RWPE2 (cell line): Measurements from ENCODE around the gene ATP6V0A1.
A peak's percentile ranks its signal among the peaks of the same experiment; 100 is the strongest.

Source experiments
- ATAC-seq: fragments of 200-7000 bp; cut with Tn5 transposase; 3 replicates; pipeline ENCODE4 v1.9.1; 2021; ENCODE audit warnings: low read depth
- DNase-seq: peaks from one replicate; pipeline ENCODE4 v3.0.0-alpha.2; 2020; ENCODE audit warnings: low spot score
- H3K27ac ChIP-seq: fragments of 450-650 bp; 2 replicates; pipeline ENCODE4 v1.5.1; 2017; ENCODE audit warnings: mild to moderate bottlenecking; ENCODE audit not compliant: poor library complexity, severe bottlenecking
- H3K27me3 ChIP-seq: fragments of 250-450 bp; sonication (Bioruptor Pico); 2 replicates; pipeline ENCODE4 v1.5.1; 2021; ENCODE audit warnings: mild to moderate bottlenecking, moderate library complexity; ENCODE audit not compliant: insufficient read depth, poor library complexity, severe bottlenecking
- H3K36me3 ChIP-seq: fragments of 250-450 bp; sonication (Bioruptor Pico); 2 replicates; pipeline ENCODE4 v1.5.1; 2020; ENCODE audit warnings: low read depth, mild to moderate bottlenecking, moderate library complexity
- H3K4me1 ChIP-seq: fragments of 250-450 bp; sonication (Bioruptor Pico); 2 replicates; pipeline ENCODE4 v1.5.1; 2021; ENCODE audit warnings: mild to moderate bottlenecking, moderate library complexity; ENCODE audit not compliant: insufficient read depth, poor library complexity, severe bottlenecking
- H3K4me3 ChIP-seq: fragments of 250-450 bp; sonication (Bioruptor Pico); 2 replicates; pipeline ENCODE4 v1.5.1; 2021; ENCODE audit warnings: mild to moderate bottlenecking, moderate library complexity; ENCODE audit not compliant: severe bottlenecking
- H3K9me3 ChIP-seq: fragments of 250-450 bp; sonication (Bioruptor Pico); 2 replicates; pipeline ENCODE4 v1.5.1; 2021; ENCODE audit warnings: mild to moderate bottlenecking, moderate library complexity; ENCODE audit not compliant: severe bottlenecking
- TF ChIP-seq, protein P1 (sequence below): fragments of 450-650 bp; IDR thresholded peaks from one replicate; pipeline ENCODE4 v1.5.1; 2017; ENCODE audit warnings: mild to moderate bottlenecking, moderate library complexity; ENCODE audit not compliant: poor library complexity, severe bottlenecking

ATP6V0A1 gene

GRCh38 chr17:42459801-42460281, 1.2 kb downstream of the ATP6V0A1 start:
- H3K27me3 ChIP-seq: no peaks in the 10 kb centered on the region
- TF ChIP-seq, protein P1, sequence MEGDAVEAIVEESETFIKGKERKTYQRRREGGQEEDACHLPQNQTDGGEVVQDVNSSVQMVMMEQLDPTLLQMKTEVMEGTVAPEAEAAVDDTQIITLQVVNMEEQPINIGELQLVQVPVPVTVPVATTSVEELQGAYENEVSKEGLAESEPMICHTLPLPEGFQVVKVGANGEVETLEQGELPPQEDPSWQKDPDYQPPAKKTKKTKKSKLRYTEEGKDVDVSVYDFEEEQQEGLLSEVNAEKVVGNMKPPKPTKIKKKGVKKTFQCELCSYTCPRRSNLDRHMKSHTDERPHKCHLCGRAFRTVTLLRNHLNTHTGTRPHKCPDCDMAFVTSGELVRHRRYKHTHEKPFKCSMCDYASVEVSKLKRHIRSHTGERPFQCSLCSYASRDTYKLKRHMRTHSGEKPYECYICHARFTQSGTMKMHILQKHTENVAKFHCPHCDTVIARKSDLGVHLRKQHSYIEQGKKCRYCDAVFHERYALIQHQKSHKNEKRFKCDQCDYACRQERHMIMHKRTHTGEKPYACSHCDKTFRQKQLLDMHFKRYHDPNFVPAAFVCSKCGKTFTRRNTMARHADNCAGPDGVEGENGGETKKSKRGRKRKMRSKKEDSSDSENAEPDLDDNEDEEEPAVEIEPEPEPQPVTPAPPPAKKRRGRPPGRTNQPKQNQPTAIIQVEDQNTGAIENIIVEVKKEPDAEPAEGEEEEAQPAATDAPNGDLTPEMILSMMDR: peak; percentile 1
- peaks cover 32% of the 10 kb centered on the region for H3K36me3 ChIP-seq
- peak overlapping the region; percentile 55 for H3K27ac ChIP-seq
- peak overlapping the region; percentile 51 for H3K4me3 ChIP-seq
- no peaks in the 10 kb centered on the region for H3K9me3 ChIP-seq
- ATAC-seq (peak; percentile 47), DNase-seq (no peak)
- H3K4me1 ChIP-seq: peaks cover 35% of the 10 kb centered on the region

GRCh38 chr17:42460371-42460770, 1.7 kb downstream of the ATP6V0A1 start:
- H3K4me1 ChIP-seq: peaks cover 36% of the 10 kb centered on the region
- H3K36me3 ChIP-seq: peaks cover 37% of the 10 kb centered on the region
- no peaks in the 10 kb centered on the region for H3K9me3 ChIP-seq
- no peak for ATAC-seq
- peak overlapping the region; percentile 55 for H3K27ac ChIP-seq
- TF ChIP-seq, protein P1: no peak
- no peaks in the 10 kb centered on the region for H3K27me3 ChIP-seq
- no peak overlapping the region for H3K4me3 ChIP-seq
- DNase-seq: no peak

GRCh38 chr17:42463976-42464400, 5.3 kb downstream of the ATP6V0A1 start:
- no peak for DNase-seq
- TF ChIP-seq, protein P1: no peak

DNA sequence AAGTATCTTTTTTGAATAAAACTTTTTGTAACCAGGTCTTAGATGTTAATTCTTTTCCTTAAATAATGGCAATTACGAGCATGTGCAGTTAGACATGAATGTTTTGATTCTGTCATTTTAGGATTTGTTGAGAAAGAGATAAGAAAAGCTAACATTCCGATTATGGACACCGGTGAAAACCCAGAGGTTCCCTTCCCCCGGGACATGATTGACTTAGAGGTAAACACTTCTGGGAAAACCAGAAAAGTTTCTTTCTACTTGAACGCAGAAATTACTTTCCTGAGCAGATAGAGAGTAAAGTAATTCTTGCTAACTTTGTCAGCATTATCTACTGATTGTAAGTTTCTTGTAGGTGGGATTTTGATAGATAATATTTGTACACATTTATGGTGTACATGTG, 9.2 kb downstream of the ATP6V0A1 start:
- TF ChIP-seq, protein P1: no peak
- Histone ChIP-seq H3K36me3 (peaks cover 68% of the 10 kb centered on the region), H3K4me3 (no peak overlapping the region), H3K27me3 (no peaks in the 10 kb centered on the region), H3K9me3 (no peaks in the 10 kb centered on the region), H3K4me1 (peaks cover 12% of the 10 kb centered on the region), H3K27ac (no peak overlapping the region)
- DNase-seq (no peak), ATAC-seq (no peak)

More at GRCh38 chr17:42463976-42464400, 5.3 kb downstream of the ATP6V0A1 start:
- no peaks in the 10 kb centered on the region for H3K27me3 ChIP-seq
- no peak overlapping the region for H3K4me3 ChIP-seq
- H3K4me1 ChIP-seq: peaks cover 19% of the 10 kb centered on the region
- no peak overlapping the region for H3K27ac ChIP-seq
- no peaks in the 10 kb centered on the region for H3K9me3 ChIP-seq
- no peak for ATAC-seq
- H3K36me3 ChIP-seq: peaks cover 69% of the 10 kb centered on the region

- Histone ChIP-seq H3K4me3 (no peak overlapping the region), H3K9me3 (peaks cover 2% of the 10 kb centered on the region), H3K4me1 (peaks cover 15% of the 10 kb centered on the region), H3K36me3 (peaks cover 61% of the 10 kb centered on the region), H3K27me3 (no peaks in the 10 kb centered on the region), H3K27ac (peak overlapping the region; percentile 78)
- DNase-seq: no peak
- peak; percentile 90 for ATAC-seq
- TF ChIP-seq, protein P1: no peak
Measured at GRCh38 chr17:42472709-42473521, 14.2 kb downstream of the ATP6V0A1 start.
